Measurements from ENCODE around the gene TIMM21.

- no peak for TF ChIP-seq CTCF (IDR thresholded peaks at IDR 0.05)
- no peak for TF ChIP-seq EZH2 (IDR thresholded peaks at IDR 0.05)
These were observed 46.4 kb downstream of the TIMM21 start for GRCh38 chr18:74194691-74195090.
